ENCODE data around the gene MEF2B.

Gene MEF2B

GRCh38 chr19:19170053-19170872 lies at the start of gene MEF2B:
Gene MEF2B, minus strand, starts transcription at chr19:19170263. Its CDS starts 19,528 bp downstream, at chr19:19150735.
- no peak within 1 kb of the TSS for H3K27ac ChIP-seq (ENCODE audit: low read length)
- H3K36me3 ChIP-seq (ENCODE audit: insufficient read depth, low read depth, low read length) = no peaks in the 10 kb centered on the region
- H3K9me3 ChIP-seq (ENCODE audit: insufficient read depth, low read depth, low read length) = no peaks in the 10 kb centered on the region
- H3K4me1 ChIP-seq (ENCODE audit: insufficient read depth, low read length) = peaks cover 5% of the 10 kb centered on the region; the same call in 1 of the 2 replicates
- H3K9ac ChIP-seq (ENCODE audit: low read depth, low read length) = no peak within 1 kb of the TSS
- peaks cover 48% of the 10 kb centered on the region for H3K27me3 ChIP-seq (ENCODE audit: insufficient read depth, low read length)
- peak within 1 kb of the TSS; percentile 41 for H3K4me3 ChIP-seq (ENCODE audit: low read length)

- Histone ChIP-seq H3K9ac (ENCODE audit: low read depth, low read length) (no peak overlapping the region), H3K27me3 (ENCODE audit: insufficient read depth, low read length) (peaks cover 34% of the 10 kb centered on the region), H3K4me1 (ENCODE audit: insufficient read depth, low read length) (no peaks in the 10 kb centered on the region), H3K36me3 (ENCODE audit: insufficient read depth, low read depth, low read length) (no peaks in the 10 kb centered on the region), H3K27ac (ENCODE audit: low read length) (no peak overlapping the region), H3K9me3 (ENCODE audit: insufficient read depth, low read depth, low read length) (no peaks in the 10 kb centered on the region), H3K4me3 (ENCODE audit: low read length) (no peak overlapping the region)
Measured at GRCh38 chr19:19218911-19219310, 48.8 kb upstream of the MEF2B start.

GRCh38 chr19:19217099-19217498 lies 47.0 kb upstream of the MEF2B start:
- Histone ChIP-seq H3K4me3 (ENCODE audit: low read length) (peak overlapping the region; percentile 4; the same call in 1 of the 2 replicates), H3K27me3 (ENCODE audit: insufficient read depth, low read length) (peaks cover 43% of the 10 kb centered on the region)

GRCh38 chr19:19215792-19216191 lies 45.7 kb upstream of the MEF2B start:
- Histone ChIP-seq H3K27ac (ENCODE audit: low read length) (no peak overlapping the region), H3K27me3 (ENCODE audit: insufficient read depth, low read length) (peaks cover 51% of the 10 kb centered on the region), H3K9ac (ENCODE audit: low read depth, low read length) (no peak overlapping the region), H3K4me1 (ENCODE audit: insufficient read depth, low read length) (no peaks in the 10 kb centered on the region), H3K36me3 (ENCODE audit: insufficient read depth, low read depth, low read length) (no peaks in the 10 kb centered on the region), H3K4me3 (ENCODE audit: low read length) (no peak overlapping the region), H3K9me3 (ENCODE audit: insufficient read depth, low read depth, low read length) (no peaks in the 10 kb centered on the region)

More at GRCh38 chr19:19217099-19217498, 47.0 kb upstream of the MEF2B start:
- Histone ChIP-seq H3K4me1 (ENCODE audit: insufficient read depth, low read length) (no peaks in the 10 kb centered on the region), H3K27ac (ENCODE audit: low read length) (no peak overlapping the region), H3K9me3 (ENCODE audit: insufficient read depth, low read depth, low read length) (no peaks in the 10 kb centered on the region), H3K9ac (ENCODE audit: low read depth, low read length) (no peak overlapping the region), H3K36me3 (ENCODE audit: insufficient read depth, low read depth, low read length) (no peaks in the 10 kb centered on the region)

GRCh38 chr19:19214892-19215291 lies 44.8 kb upstream of the MEF2B start:
- H3K27ac ChIP-seq (ENCODE audit: low read length) = no peak overlapping the region
- H3K9me3 ChIP-seq (ENCODE audit: insufficient read depth, low read depth, low read length) = no peaks in the 10 kb centered on the region
- no peak overlapping the region for H3K4me3 ChIP-seq (ENCODE audit: low read length)
- no peak overlapping the region for H3K9ac ChIP-seq (ENCODE audit: low read depth, low read length)
- peaks cover 60% of the 10 kb centered on the region for H3K27me3 ChIP-seq (ENCODE audit: insufficient read depth, low read length)
- no peaks in the 10 kb centered on the region for H3K36me3 ChIP-seq (ENCODE audit: insufficient read depth, low read depth, low read length)
- no peaks in the 10 kb centered on the region for H3K4me1 ChIP-seq (ENCODE audit: insufficient read depth, low read length)

GRCh38 chr19:19214159-19214490 lies 44.1 kb upstream of the MEF2B start:
- Histone ChIP-seq H3K36me3 (ENCODE audit: insufficient read depth, low read depth, low read length) (no peaks in the 10 kb centered on the region), H3K9me3 (ENCODE audit: insufficient read depth, low read depth, low read length) (no peaks in the 10 kb centered on the region), H3K4me1 (ENCODE audit: insufficient read depth, low read length) (no peaks in the 10 kb centered on the region), H3K27me3 (ENCODE audit: insufficient read depth, low read length) (peaks cover 68% of the 10 kb centered on the region), H3K27ac (ENCODE audit: low read length) (no peak overlapping the region), H3K9ac (ENCODE audit: low read depth, low read length) (no peak overlapping the region), H3K4me3 (ENCODE audit: low read length) (no peak overlapping the region)

GRCh38 chr19:19213426-19214158 lies 43.5 kb upstream of the MEF2B start:
- no peaks in the 10 kb centered on the region for H3K36me3 ChIP-seq (ENCODE audit: insufficient read depth, low read depth, low read length)
- H3K4me3 ChIP-seq (ENCODE audit: low read length) = no peak overlapping the region
- H3K9ac ChIP-seq (ENCODE audit: low read depth, low read length) = no peak overlapping the region
- peaks cover 72% of the 10 kb centered on the region for H3K27me3 ChIP-seq (ENCODE audit: insufficient read depth, low read length)
- H3K4me1 ChIP-seq (ENCODE audit: insufficient read depth, low read length) = no peaks in the 10 kb centered on the region
- H3K9me3 ChIP-seq (ENCODE audit: insufficient read depth, low read depth, low read length) = no peaks in the 10 kb centered on the region
- H3K27ac ChIP-seq (ENCODE audit: low read length) = no peak overlapping the region

GRCh38 chr19:19212916-19213315 lies 42.9 kb upstream of the MEF2B start:
- Histone ChIP-seq H3K9me3 (ENCODE audit: insufficient read depth, low read depth, low read length) (no peaks in the 10 kb centered on the region), H3K27ac (ENCODE audit: low read length) (no peak overlapping the region), H3K36me3 (ENCODE audit: insufficient read depth, low read depth, low read length) (no peaks in the 10 kb centered on the region), H3K27me3 (ENCODE audit: insufficient read depth, low read length) (peaks cover 73% of the 10 kb centered on the region), H3K4me1 (ENCODE audit: insufficient read depth, low read length) (no peaks in the 10 kb centered on the region), H3K9ac (ENCODE audit: low read depth, low read length) (no peak overlapping the region), H3K4me3 (ENCODE audit: low read length) (peak overlapping the region; percentile 73; the same call in 1 of the 2 replicates)

GRCh38 chr19:19211499-19212420 lies 41.7 kb upstream of the MEF2B start, which contains the start of gene NCAN:
Gene NCAN, plus strand, starts transcription at chr19:19211958. Its CDS starts 4,996 bp downstream, at chr19:19216954.
- H3K27me3 ChIP-seq (ENCODE audit: insufficient read depth, low read length) = peaks cover 84% of the 10 kb centered on the region
- H3K9ac ChIP-seq (ENCODE audit: low read depth, low read length) = peak within 1 kb of the TSS; percentile 27; the same call in 1 of the 2 replicates
- H3K9me3 ChIP-seq (ENCODE audit: insufficient read depth, low read depth, low read length) = no peaks in the 10 kb centered on the region
- H3K4me1 ChIP-seq (ENCODE audit: insufficient read depth, low read length) = no peaks in the 10 kb centered on the region
- peak within 1 kb of the TSS; percentile 73 for H3K4me3 ChIP-seq (ENCODE audit: low read length)
- H3K36me3 ChIP-seq (ENCODE audit: insufficient read depth, low read depth, low read length) = no peaks in the 10 kb centered on the region
- H3K27ac ChIP-seq (ENCODE audit: low read length) = no peak within 1 kb of the TSS

GRCh38 chr19:19209372-19209771 lies 39.3 kb upstream of the MEF2B start:
- Histone ChIP-seq H3K36me3 (ENCODE audit: insufficient read depth, low read depth, low read length) (no peaks in the 10 kb centered on the region), H3K9me3 (ENCODE audit: insufficient read depth, low read depth, low read length) (no peaks in the 10 kb centered on the region), H3K27me3 (ENCODE audit: insufficient read depth, low read length) (peaks cover 93% of the 10 kb centered on the region), H3K4me3 (ENCODE audit: low read length) (no peak overlapping the region), H3K27ac (ENCODE audit: low read length) (no peak overlapping the region), H3K4me1 (ENCODE audit: insufficient read depth, low read length) (no peaks in the 10 kb centered on the region), H3K9ac (ENCODE audit: low read depth, low read length) (no peak overlapping the region)

Measured in iPS-20b (cell line).